ENCODE results near the gene SART3. TPM values are rescaled to one million over a fixed set of nuclear protein-coding genes. Genes with fewer than 3 reads are reported as not detected.
"Not testable (repeated sequence)": the region's sequence is repeated elsewhere in the genome, so short reads cannot be mapped to it uniquely, and the experiment has no call there.

Gene SART3
- total RNA-seq, 1 donor from 2014 or later = 72.6 TPM

DNA sequence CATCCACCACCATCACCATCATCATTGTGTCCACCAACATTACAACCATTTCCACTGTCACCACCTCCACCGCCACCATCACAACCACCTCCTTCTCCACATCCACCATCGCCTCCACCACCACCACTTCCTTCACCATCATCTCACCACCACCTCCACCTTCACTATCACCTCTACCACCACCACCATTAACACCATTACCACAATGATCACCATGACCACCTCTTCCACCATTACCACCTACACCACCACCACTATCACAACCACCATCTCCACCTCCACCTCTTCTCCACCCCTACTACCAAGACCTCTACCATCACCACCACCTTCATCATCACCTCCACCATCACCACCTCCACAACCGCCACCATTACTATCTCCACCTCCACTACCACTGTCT is 17.8 kb upstream of the SART3 start:
- TF ChIP-seq, protein P1, sequence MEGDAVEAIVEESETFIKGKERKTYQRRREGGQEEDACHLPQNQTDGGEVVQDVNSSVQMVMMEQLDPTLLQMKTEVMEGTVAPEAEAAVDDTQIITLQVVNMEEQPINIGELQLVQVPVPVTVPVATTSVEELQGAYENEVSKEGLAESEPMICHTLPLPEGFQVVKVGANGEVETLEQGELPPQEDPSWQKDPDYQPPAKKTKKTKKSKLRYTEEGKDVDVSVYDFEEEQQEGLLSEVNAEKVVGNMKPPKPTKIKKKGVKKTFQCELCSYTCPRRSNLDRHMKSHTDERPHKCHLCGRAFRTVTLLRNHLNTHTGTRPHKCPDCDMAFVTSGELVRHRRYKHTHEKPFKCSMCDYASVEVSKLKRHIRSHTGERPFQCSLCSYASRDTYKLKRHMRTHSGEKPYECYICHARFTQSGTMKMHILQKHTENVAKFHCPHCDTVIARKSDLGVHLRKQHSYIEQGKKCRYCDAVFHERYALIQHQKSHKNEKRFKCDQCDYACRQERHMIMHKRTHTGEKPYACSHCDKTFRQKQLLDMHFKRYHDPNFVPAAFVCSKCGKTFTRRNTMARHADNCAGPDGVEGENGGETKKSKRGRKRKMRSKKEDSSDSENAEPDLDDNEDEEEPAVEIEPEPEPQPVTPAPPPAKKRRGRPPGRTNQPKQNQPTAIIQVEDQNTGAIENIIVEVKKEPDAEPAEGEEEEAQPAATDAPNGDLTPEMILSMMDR (IDR thresholded peaks at IDR 0.05; ENCODE audit: partially characterized antibody, unreplicated experiment) = no peak
- no peak overlapping the region for H3K4me3 Mint-ChIP-seq (ENCODE audit: unreplicated experiment)

GRCh38 chr12:108578264-108578663 is 17.3 kb upstream of the SART3 start:
- H3K4me1 Mint-ChIP-seq (ENCODE audit: low read depth, unreplicated experiment) = peaks cover 2% of the 10 kb centered on the region
- peaks cover 2% of the 10 kb centered on the region for H3K9me3 Mint-ChIP-seq (ENCODE audit: unreplicated experiment)
- TF ChIP-seq, protein P1 (IDR thresholded peaks at IDR 0.05; ENCODE audit: partially characterized antibody, unreplicated experiment) = no peak
- DNase-seq = no peak
- H3K27me3 Mint-ChIP-seq (ENCODE audit: unreplicated experiment) = peaks cover 6% of the 10 kb centered on the region
- no peak overlapping the region for H3K4me3 Mint-ChIP-seq (ENCODE audit: unreplicated experiment)
- H3K36me3 Mint-ChIP-seq (ENCODE audit: unreplicated experiment) = no peaks in the 10 kb centered on the region
- H3K27ac Mint-ChIP-seq (ENCODE audit: unreplicated experiment) = no peak overlapping the region

More for the DNA sequence above, 17.8 kb upstream of the SART3 start:
- peaks cover 5% of the 10 kb centered on the region for H3K4me1 Mint-ChIP-seq (ENCODE audit: low read depth, unreplicated experiment)
- H3K27ac Mint-ChIP-seq (ENCODE audit: unreplicated experiment) = no peak overlapping the region
- H3K36me3 Mint-ChIP-seq (ENCODE audit: unreplicated experiment) = no peaks in the 10 kb centered on the region
- H3K27me3 Mint-ChIP-seq (ENCODE audit: unreplicated experiment) = peaks cover 6% of the 10 kb centered on the region
- H3K9me3 Mint-ChIP-seq (ENCODE audit: unreplicated experiment) = peaks cover 2% of the 10 kb centered on the region
- DNase-seq = no peak

GRCh38 chr12:108577458-108577857 is 16.5 kb upstream of the SART3 start:
- H3K4me3 Mint-ChIP-seq (ENCODE audit: unreplicated experiment) = peak overlapping the region; percentile 30

GRCh38 chr12:108576660-108577234 is 15.8 kb upstream of the SART3 start:
- Mint-ChIP-seq H3K4me1 (ENCODE audit: low read depth, unreplicated experiment) (no peaks in the 10 kb centered on the region), H3K27ac (ENCODE audit: unreplicated experiment) (no peak overlapping the region), H3K36me3 (ENCODE audit: unreplicated experiment) (no peaks in the 10 kb centered on the region), H3K9me3 (ENCODE audit: unreplicated experiment) (peaks cover 2% of the 10 kb centered on the region), H3K27me3 (ENCODE audit: unreplicated experiment) (peaks cover 6% of the 10 kb centered on the region), H3K4me3 (ENCODE audit: unreplicated experiment) (no peak overlapping the region)
- TF ChIP-seq, protein P1 (IDR thresholded peaks at IDR 0.05; ENCODE audit: partially characterized antibody, unreplicated experiment) = no peak
- DNase-seq = no peak

More at GRCh38 chr12:108577458-108577857, 16.5 kb upstream of the SART3 start:
- Mint-ChIP-seq H3K4me1 (ENCODE audit: low read depth, unreplicated experiment) (no peaks in the 10 kb centered on the region), H3K9me3 (ENCODE audit: unreplicated experiment) (peaks cover 2% of the 10 kb centered on the region), H3K36me3 (ENCODE audit: unreplicated experiment) (no peaks in the 10 kb centered on the region), H3K27me3 (ENCODE audit: unreplicated experiment) (peaks cover 6% of the 10 kb centered on the region), H3K27ac (ENCODE audit: unreplicated experiment) (no peak overlapping the region)
- TF ChIP-seq, protein P1 (IDR thresholded peaks at IDR 0.05; ENCODE audit: partially characterized antibody, unreplicated experiment) = no peak
- no peak for DNase-seq

DNA sequence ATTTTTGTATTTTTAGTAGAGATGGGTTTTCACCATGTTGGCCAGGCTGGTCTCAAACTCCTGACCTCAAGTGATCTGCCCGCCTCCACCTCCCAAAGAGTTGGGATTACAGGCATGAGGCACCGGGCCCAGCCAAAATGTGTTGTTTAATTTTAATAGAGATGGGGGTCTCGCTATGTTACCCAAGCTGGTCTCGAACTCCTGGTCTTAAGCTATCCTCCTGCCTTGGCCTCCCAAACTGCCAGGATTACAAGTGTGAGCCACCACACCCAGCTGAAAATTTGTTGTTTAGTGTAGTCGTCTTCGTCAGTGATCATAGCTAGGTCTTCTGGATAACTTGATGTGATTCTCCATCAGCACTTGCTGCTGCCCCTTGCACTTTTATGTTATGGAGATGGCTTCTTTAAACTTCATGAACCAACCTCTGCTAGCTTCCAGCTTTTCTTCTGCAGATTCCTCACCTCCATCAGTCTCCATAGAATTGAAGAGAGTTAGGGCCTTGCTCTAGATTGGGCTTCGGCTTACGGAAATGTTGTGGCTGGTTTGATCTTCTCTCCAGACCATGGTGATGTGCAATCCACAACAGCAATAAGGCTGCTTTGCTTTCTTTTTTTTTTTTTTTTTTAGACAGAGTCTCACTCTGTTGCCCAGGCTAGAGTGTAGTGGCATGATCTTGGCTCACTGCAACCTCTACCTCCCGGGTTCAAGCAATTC is 14.4 kb upstream of the SART3 start:
- no peak overlapping the region for H3K4me3 Mint-ChIP-seq (ENCODE audit: unreplicated experiment)
- no peak overlapping the region for H3K27ac Mint-ChIP-seq (ENCODE audit: unreplicated experiment)
- DNase-seq = no peak
- TF ChIP-seq, protein P1 (IDR thresholded peaks at IDR 0.05; ENCODE audit: partially characterized antibody, unreplicated experiment) = no peak
- H3K4me1 Mint-ChIP-seq (ENCODE audit: low read depth, unreplicated experiment) = no peaks in the 10 kb centered on the region
- H3K9me3 Mint-ChIP-seq (ENCODE audit: unreplicated experiment) = peaks cover 2% of the 10 kb centered on the region
- peaks cover 6% of the 10 kb centered on the region for H3K27me3 Mint-ChIP-seq (ENCODE audit: unreplicated experiment)
- H3K36me3 Mint-ChIP-seq (ENCODE audit: unreplicated experiment) = no peaks in the 10 kb centered on the region

DNA sequence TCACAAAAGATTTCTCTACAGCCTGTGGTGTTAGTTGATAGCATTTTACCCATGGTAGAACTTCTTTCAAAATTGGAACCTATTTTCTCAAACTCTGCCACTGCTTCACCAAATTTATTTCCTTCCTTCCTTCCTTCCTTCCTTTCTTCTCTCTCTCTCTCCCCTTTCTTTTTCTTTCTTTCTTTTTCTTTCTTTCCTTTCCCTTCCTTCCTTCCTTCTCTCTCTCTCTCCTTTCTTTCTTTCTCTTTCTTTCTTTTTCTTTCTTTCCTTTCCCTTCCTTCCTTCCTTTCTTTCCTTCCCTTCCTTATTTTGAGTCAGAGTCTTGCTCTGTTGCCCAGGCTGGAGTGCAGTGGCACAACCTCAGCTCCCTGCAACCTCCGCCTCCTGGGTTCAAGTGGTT is 13.3 kb upstream of the SART3 start:
- not testable (repeated sequence) for H3K36me3 Mint-ChIP-seq (ENCODE audit: unreplicated experiment); H3K9me3 Mint-ChIP-seq (ENCODE audit: unreplicated experiment); H3K27me3 Mint-ChIP-seq (ENCODE audit: unreplicated experiment); H3K4me3 Mint-ChIP-seq (ENCODE audit: unreplicated experiment); H3K4me1 Mint-ChIP-seq (ENCODE audit: low read depth, unreplicated experiment); DNase-seq; H3K27ac Mint-ChIP-seq (ENCODE audit: unreplicated experiment)

Measured in glutamatergic neuron (in vitro differentiated cells).